Mucosa of descending colon (tissue), 3 donors: ENCODE data around the gene RPUSD4. TPM values are rescaled to one million over a fixed set of nuclear protein-coding genes. Genes with fewer than 3 reads are reported as not detected.

Experiments
- ATAC-seq: fragments of 200-7000 bp; cut with Tn5 transposase; one replicate; pipeline ENCODE4 v1.9.1; 2020; ENCODE audit warnings: mild to moderate bottlenecking, moderate library complexity
- DNase-seq, 3 donors: peaks; one replicate each; pipeline ENCODE4 v3.0.0-alpha.2; 2020
- H3K36me3 ChIP-seq: fragments of 200-600 bp; one replicate; pipeline ENCODE4 v1.8.0; 2021; ENCODE audit warnings: low read depth, mild to moderate bottlenecking
- H3K4me1 ChIP-seq: fragments of 200-600 bp; one replicate; pipeline ENCODE4 v1.8.0; 2021; ENCODE audit warnings: low read depth, mild to moderate bottlenecking
- H3K4me3 ChIP-seq: fragments of 200-600 bp; one replicate; pipeline ENCODE4 v1.8.0; 2021; ENCODE audit warnings: mild to moderate bottlenecking
- H3K9me3 ChIP-seq: fragments of 200-600 bp; one replicate; pipeline ENCODE4 v1.8.0; 2021; ENCODE audit warnings: mild to moderate bottlenecking
- CTCF ChIP-seq: fragments of 200-600 bp; IDR thresholded peaks from one replicate; pipeline ENCODE4 v1.8.0; 2022; ENCODE audit warnings: antibody characterized with exemption, mild to moderate bottlenecking
- intact Hi-C, 2 donors: fragments of 100-400 bp; cut with DNase I in 1 of 2; cut with micrococcal nuclease in 1 of 2; formaldehyde crosslinking; loops; one replicate each; pipeline versions ENCODE4 v1.11.0 to v1.11.1; 2022; cut with DNase I, micrococcal nuclease
- total RNA-seq, 3 donors: library from RNA; stranded (reverse); fragmentation: NEBNext Ultra II Directional in 2 of 3; extraction: Animal tissue kit (Norgen Biotek cat#: 25700) in 2 of 3; gene quantifications; one replicate each; pipeline versions ENCODE4 v1.2.1 to v1.2.4, GENCODE V29; 2021 to 2023
- donor health status: DM: no; HTN: no; CAD: no; lungs with moderate emphysema.
- donor health status: DM: no; HTN: no; CAD: no.
- donor health status: DM: no; HTN: yes; CAD: no.

RPUSD4 gene
- total RNA-seq, 3 donors from 2014 or later: 17.0 to 23.4 (median 23.0) TPM

- ATAC-seq (no peak), DNase-seq (peak in 1 of 3 donors; percentile 42)
- Histone ChIP-seq H3K36me3 (no peaks in the 10 kb centered on the region), H3K9me3 (no peaks in the 10 kb centered on the region), H3K4me3 (peak overlapping the region; percentile 46), H3K4me1 (peaks cover 14% of the 10 kb centered on the region)
- intact Hi-C loops: no loop called here
- TF ChIP-seq CTCF: no peak
Measured at GRCh38 chr11:126210871-126211235, 597 bp downstream of the RPUSD4 start.

- intact Hi-C loops: no loop called here
- ATAC-seq (no peak), DNase-seq (no peak)
- H3K9me3 ChIP-seq: no peaks in the 10 kb centered on the region
- TF ChIP-seq CTCF: no peak
- peaks cover 6% of the 10 kb centered on the region for H3K4me1 ChIP-seq
- peaks cover 6% of the 10 kb centered on the region for H3K36me3 ChIP-seq
- no peak overlapping the region for H3K4me3 ChIP-seq
Measured at GRCh38 chr11:126207896-126208295, 3.6 kb downstream of the RPUSD4 start.

GRCh38 chr11:126205359-126205758, 6.1 kb downstream of the RPUSD4 start:
- DNase-seq: no peak
- ATAC-seq: no peak
- Histone ChIP-seq H3K4me1 (no peaks in the 10 kb centered on the region), H3K36me3 (peaks cover 6% of the 10 kb centered on the region), H3K4me3 (no peak overlapping the region), H3K9me3 (no peaks in the 10 kb centered on the region)
- intact Hi-C loops: no loop called here
- no peak for TF ChIP-seq CTCF

GRCh38 chr11:126202646-126203359, 8.6 kb downstream of the RPUSD4 start:
- Histone ChIP-seq H3K4me3 (no peak overlapping the region), H3K36me3 (peaks cover 6% of the 10 kb centered on the region), H3K4me1 (no peaks in the 10 kb centered on the region), H3K9me3 (no peaks in the 10 kb centered on the region)
- no peak for TF ChIP-seq CTCF
- DNase-seq (no peak), ATAC-seq (no peak)
- intact Hi-C loops: no loop called here

GRCh38 chr11:126198648-126199047, 12.8 kb downstream of the RPUSD4 start:
- no peaks in the 10 kb centered on the region for H3K36me3 ChIP-seq
- no peak overlapping the region for H3K4me3 ChIP-seq
- H3K4me1 ChIP-seq: no peaks in the 10 kb centered on the region
- no peak for TF ChIP-seq CTCF
- intact Hi-C loops: no loop called here
- H3K9me3 ChIP-seq: no peaks in the 10 kb centered on the region
- DNase-seq: no peak
- ATAC-seq: no peak
